H9 (cell line): Measurements from ENCODE around the gene SLC38A3. TPM values are rescaled to one million over a fixed set of nuclear protein-coding genes. Genes with fewer than 3 reads are reported as not detected.

Experiments
- DNase-seq: peaks from one replicate; pipeline ENCODE4 v3.0.0-alpha.2; 2017
- H2AFZ ChIP-seq: one replicate; pipeline ENCODE4 v1.6.1; 2013; ENCODE audit warnings: mild to moderate bottlenecking, low read length, control low read depth, moderate library complexity
- H2AK5ac ChIP-seq: 2 replicates; pipeline ENCODE4 v1.6.1; 2013; ENCODE audit warnings: low read length, control low read depth, mixed read lengths; ENCODE audit not compliant: insufficient read length
- H2BK120ac ChIP-seq: one replicate; pipeline ENCODE4 v1.6.1; 2013; ENCODE audit warnings: low read depth, mild to moderate bottlenecking, low read length, control low read depth, inconsistent platforms; ENCODE audit not compliant: poor library complexity, severe bottlenecking
- H2BK12ac ChIP-seq: 2 replicates; pipeline ENCODE4 v1.6.1; 2013; ENCODE audit warnings: low read length, control low read depth, mixed read lengths, low read depth; ENCODE audit not compliant: insufficient read length
- H2BK15ac ChIP-seq: 2 replicates; pipeline ENCODE4 v1.6.1; 2013; ENCODE audit warnings: low read depth, low read length, control low read depth
- H2BK20ac ChIP-seq: one replicate; pipeline ENCODE4 v1.6.1; 2013; ENCODE audit warnings: low read depth, mild to moderate bottlenecking, low read length, control low read depth, inconsistent platforms; ENCODE audit not compliant: poor library complexity, severe bottlenecking
- H2BK5ac ChIP-seq: 2 replicates; pipeline ENCODE4 v1.6.1; 2013; ENCODE audit warnings: low read length, control low read depth, mixed read lengths; ENCODE audit not compliant: insufficient read length
- H3K14ac ChIP-seq: 2 replicates; pipeline ENCODE4 v1.6.1; 2013; ENCODE audit warnings: low read length, control low read depth; ENCODE audit not compliant: insufficient read depth
- H3K18ac ChIP-seq: 2 replicates; pipeline ENCODE4 v1.6.1; 2013; ENCODE audit warnings: low read depth, mild to moderate bottlenecking, mixed read lengths, low read length, control low read depth; ENCODE audit not compliant: insufficient read length
- H3K23ac ChIP-seq: 2 replicates; pipeline ENCODE4 v1.6.1; 2013; ENCODE audit warnings: low read length, control low read depth, mixed read lengths, low read depth; ENCODE audit not compliant: insufficient read length
- H3K23me2 ChIP-seq: 2 replicates; pipeline ENCODE4 v1.6.1; 2013; ENCODE audit warnings: low read depth, mild to moderate bottlenecking, mixed read lengths, low read length, control low read depth; ENCODE audit not compliant: insufficient read length, poor library complexity, severe bottlenecking
- H3K27ac ChIP-seq: 2 replicates; pipeline ENCODE4 v1.5.1; 2013; ENCODE audit warnings: low read length, control low read depth, mixed read lengths, low read depth; ENCODE audit not compliant: insufficient read length
- H3K27me3 ChIP-seq: 2 replicates; pipeline ENCODE4 v1.6.1; 2013; ENCODE audit warnings: low read length, control low read depth, inconsistent platforms; ENCODE audit not compliant: insufficient read depth
- H3K4ac ChIP-seq: 2 replicates; pipeline ENCODE4 v1.6.1; 2013; ENCODE audit warnings: low read depth, mild to moderate bottlenecking, control low read depth, inconsistent platforms, low read length, moderate library complexity
- H3K4me1 ChIP-seq: 2 replicates; pipeline ENCODE4 v1.6.1; 2013; ENCODE audit warnings: low read length, control low read depth, inconsistent platforms; ENCODE audit not compliant: insufficient read depth
- H3K4me2 ChIP-seq: 2 replicates; pipeline ENCODE4 v1.6.1; 2013; ENCODE audit warnings: low read length, control low read depth, mixed read lengths; ENCODE audit not compliant: insufficient read length, insufficient read depth
- H3K56ac ChIP-seq: 2 replicates; pipeline ENCODE4 v1.6.1; 2013; ENCODE audit warnings: low read depth, mild to moderate bottlenecking, mixed read lengths, low read length, control low read depth; ENCODE audit not compliant: insufficient read length
- H3K79me1 ChIP-seq: 2 replicates; pipeline ENCODE4 v1.6.1; 2013; ENCODE audit warnings: low read depth, mild to moderate bottlenecking, moderate library complexity, low read length, control low read depth, inconsistent platforms; ENCODE audit not compliant: insufficient read depth, poor library complexity, severe bottlenecking
- H3K79me2 ChIP-seq: 2 replicates; pipeline ENCODE4 v1.6.1; 2013; ENCODE audit warnings: low read length, control low read depth, inconsistent platforms; ENCODE audit not compliant: insufficient read depth
- H3K9ac ChIP-seq: 2 replicates; pipeline ENCODE4 v1.6.1; 2013; ENCODE audit warnings: low read length, control low read depth, mixed read lengths; ENCODE audit not compliant: insufficient read length; ENCODE audit errors: extremely low read depth
- H3K9me3 ChIP-seq: one replicate; pipeline ENCODE4 v1.6.1; 2013; ENCODE audit warnings: low read depth, low read length, inconsistent platforms; ENCODE audit not compliant: control insufficient read depth
- H3T11ph ChIP-seq: one replicate; pipeline ENCODE4 v1.6.1; 2013; ENCODE audit warnings: mild to moderate bottlenecking, low read length, control low read depth, inconsistent platforms
- H4K20me1 ChIP-seq: one replicate; pipeline ENCODE4 v1.6.1; 2013; ENCODE audit not compliant: control insufficient read depth, insufficient read length, insufficient read depth
- H4K5ac ChIP-seq: 2 replicates; pipeline ENCODE4 v1.6.1; 2013; ENCODE audit warnings: low read depth, mild to moderate bottlenecking, mixed read lengths, low read length, control low read depth; ENCODE audit not compliant: insufficient read length
- H4K8ac ChIP-seq: replicated peaks from 2 replicates; pipeline ENCODE4 v1.6.1; 2013; ENCODE audit warnings: low read length, control low read depth, mixed read lengths, low read depth; ENCODE audit not compliant: insufficient read length
- H4K91ac ChIP-seq: 2 replicates; pipeline ENCODE4 v1.6.1; 2013; ENCODE audit warnings: low read depth, mild to moderate bottlenecking, moderate library complexity, mixed read lengths, low read length, control low read depth; ENCODE audit not compliant: insufficient read length
- H3K27ac Mint-ChIP-seq, 3 experiments: 2 replicates in 2 of 3; 3 replicates in 1 of 3; pipeline ENCODE4 v1.8.0; 2020 to 2021; ENCODE audit warnings: mixed read lengths in 3 of 3, mild to moderate bottlenecking in 1 of 3, moderate library complexity in 1 of 3
- H3K27me3 Mint-ChIP-seq: 2 replicates; pipeline ENCODE4 v1.8.0; 2021; ENCODE audit warnings: low read depth, mild to moderate bottlenecking, moderate library complexity, mixed read lengths
- H3K36me3 Mint-ChIP-seq, 3 experiments: 2 replicates in 2 of 3; 3 replicates in 1 of 3; pipeline ENCODE4 v1.8.0; 2020 to 2021; ENCODE audit warnings: low read depth in 3 of 3, mixed read lengths in 3 of 3; ENCODE audit not compliant: insufficient read depth in 1 of 3
- H3K4me1 Mint-ChIP-seq, 2 experiments: 2 replicates each; pipeline ENCODE4 v1.8.0; 2020; ENCODE audit warnings: mixed read lengths in 2 of 2
- H3K4me3 Mint-ChIP-seq, 2 experiments: 2 replicates in 1 of 2; 3 replicates in 1 of 2; pipeline ENCODE4 v1.8.0; 2020 to 2021; ENCODE audit warnings: mild to moderate bottlenecking in 2 of 2, mixed read lengths in 2 of 2, moderate library complexity in 1 of 2
- H3K9me3 Mint-ChIP-seq, 2 experiments: 2 replicates in 1 of 2; 3 replicates in 1 of 2; pipeline ENCODE4 v1.8.0; 2020; ENCODE audit warnings: mild to moderate bottlenecking in 2 of 2, mixed read lengths in 2 of 2, moderate library complexity in 1 of 2
- CTCF ChIP-seq: fragments of 200-600 bp; sonication (generic); conservative IDR thresholded peaks from 3 replicates; pipeline ENCODE4 v1.8.0; 2021; ENCODE audit warnings: antibody characterized with exemption, mild to moderate bottlenecking
- WGBS: extraction: QIAGEN DNeasy Blood & Tissue Kit; methylation state at CpG from one replicate; pipeline ENCODE4 v1.1.7; 2013; ENCODE audit warnings: missing lambda C conversion rate, low lambda C conversion rate, mixed read lengths; ENCODE audit not compliant: insufficient read length; ENCODE audit errors: extremely low coverage; 5-methylcytosine and 5-hydroxymethylcytosine counted together
- total RNA-seq: library from RNA; stranded (reverse); gene quantifications from 2 replicates; pipeline ENCODE4 v1.2.1, GENCODE V29; 2021

SLC38A3 gene
- total RNA-seq, 1 experiment from 2014 or later, result 1.4 TPM

GRCh38 chr3:50245251-50245745 lies 40.2 kb downstream of the SLC38A3 start:
- WGBS, result no CpG with 5 or more reads among the region's 16 CpGs
- no peak for DNase-seq
- H2BK15ac ChIP-seq, result no peak overlapping the region
- Mint-ChIP-seq H3K4me3 (peak overlapping the region in 1 of 2 experiments; percentile 56; a peak in 1 of 5 replicates), H3K27me3 (no peaks in the 10 kb centered on the region), H3K36me3 (peaks cover 6 to 25% (median 23%) of the 10 kb centered on the region in 3 experiments), H3K9me3 (no peaks in the 10 kb centered on the region), H3K27ac (peak overlapping the region; percentile 94; a peak in 6 of 7 replicates), H3K4me1 (peaks cover 58 to 71% of the 10 kb centered on the region in 2 experiments)
- peaks cover 10% of the 10 kb centered on the region; the same call in 1 of the 2 replicates for H3K4me1 ChIP-seq
- no peak overlapping the region for H2AFZ ChIP-seq
- peaks cover 14% of the 10 kb centered on the region for H3K79me1 ChIP-seq
- H3K23me2 ChIP-seq, result peaks cover 3% of the 10 kb centered on the region
- H4K5ac ChIP-seq, result no peak overlapping the region
- no peak overlapping the region for H2BK5ac ChIP-seq
- peaks cover 3% of the 10 kb centered on the region for H4K20me1 ChIP-seq
- H3K4ac ChIP-seq, result no peak overlapping the region
- peak overlapping the region; percentile 9 for H3K4me2 ChIP-seq
- H3K27me3 ChIP-seq, result no peaks in the 10 kb centered on the region
- peaks cover 28% of the 10 kb centered on the region; the same call in 1 of the 2 replicates for H3K79me2 ChIP-seq
- no peak overlapping the region for H3K27ac ChIP-seq
- H3K23ac ChIP-seq, result no peak overlapping the region
- H3K14ac ChIP-seq, result peak overlapping the region; percentile 75
- H3K56ac ChIP-seq, result no peak overlapping the region
- H3K18ac ChIP-seq, result peak overlapping the region; percentile 41
- no peak overlapping the region for H4K8ac ChIP-seq
- H2AK5ac ChIP-seq, result no peak overlapping the region
- H3K9me3 ChIP-seq, result no peaks in the 10 kb centered on the region
- no peak overlapping the region for H3K9ac ChIP-seq
- no peak overlapping the region for H4K91ac ChIP-seq
- no peak overlapping the region for H2BK120ac ChIP-seq
- no peak overlapping the region for H2BK20ac ChIP-seq
- TF ChIP-seq CTCF, result no peak
- H3T11ph ChIP-seq, result no peak overlapping the region
- no peak overlapping the region for H2BK12ac ChIP-seq
